C4-2B (cell line): Measurements from ENCODE around the gene FAM131C.
"Not testable (repeated sequence)": the region's sequence is repeated elsewhere in the genome, so short reads cannot be mapped to it uniquely, and the experiment has no call there.

Experiments used
- H3K27ac ChIP-seq: fragments of 450-650 bp; 2 replicates; pipeline ENCODE4 v1.5.1; 2017
- ZFX ChIP-seq: fragments of 450-650 bp; IDR thresholded peaks from 2 replicates; pipeline ENCODE4 v1.6.1; 2017
- TF ChIP-seq, protein P1 (sequence below): fragments of 450-650 bp; conservative IDR thresholded peaks from 2 replicates; pipeline ENCODE4 v1.5.1; 2017; ENCODE audit warnings: mild to moderate bottlenecking

FAM131C gene

DNA sequence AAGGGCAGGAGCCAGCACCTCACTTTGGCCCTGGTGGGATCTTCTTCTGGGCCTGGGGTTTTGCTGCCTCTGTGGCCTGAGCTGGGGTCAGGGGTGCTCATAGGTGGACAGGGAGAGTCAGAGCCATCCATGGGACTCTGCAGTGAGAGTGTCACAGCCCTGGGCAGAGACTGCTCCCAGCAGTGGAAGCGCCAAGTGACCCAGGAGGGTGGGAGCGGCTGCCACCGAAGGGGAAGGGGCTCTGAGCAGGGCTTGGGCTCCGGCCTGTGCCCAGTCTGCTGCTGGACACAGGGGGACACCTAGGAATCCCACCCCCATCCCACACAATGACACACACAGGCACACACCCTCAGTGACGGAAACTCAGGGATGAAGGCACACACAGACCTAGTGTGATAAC, 29.5 kb downstream of the FAM131C start:
- H3K27ac ChIP-seq: no peak overlapping the region
- TF ChIP-seq, protein P1, sequence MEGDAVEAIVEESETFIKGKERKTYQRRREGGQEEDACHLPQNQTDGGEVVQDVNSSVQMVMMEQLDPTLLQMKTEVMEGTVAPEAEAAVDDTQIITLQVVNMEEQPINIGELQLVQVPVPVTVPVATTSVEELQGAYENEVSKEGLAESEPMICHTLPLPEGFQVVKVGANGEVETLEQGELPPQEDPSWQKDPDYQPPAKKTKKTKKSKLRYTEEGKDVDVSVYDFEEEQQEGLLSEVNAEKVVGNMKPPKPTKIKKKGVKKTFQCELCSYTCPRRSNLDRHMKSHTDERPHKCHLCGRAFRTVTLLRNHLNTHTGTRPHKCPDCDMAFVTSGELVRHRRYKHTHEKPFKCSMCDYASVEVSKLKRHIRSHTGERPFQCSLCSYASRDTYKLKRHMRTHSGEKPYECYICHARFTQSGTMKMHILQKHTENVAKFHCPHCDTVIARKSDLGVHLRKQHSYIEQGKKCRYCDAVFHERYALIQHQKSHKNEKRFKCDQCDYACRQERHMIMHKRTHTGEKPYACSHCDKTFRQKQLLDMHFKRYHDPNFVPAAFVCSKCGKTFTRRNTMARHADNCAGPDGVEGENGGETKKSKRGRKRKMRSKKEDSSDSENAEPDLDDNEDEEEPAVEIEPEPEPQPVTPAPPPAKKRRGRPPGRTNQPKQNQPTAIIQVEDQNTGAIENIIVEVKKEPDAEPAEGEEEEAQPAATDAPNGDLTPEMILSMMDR: no peak
- TF ChIP-seq ZFX: no peak

DNA sequence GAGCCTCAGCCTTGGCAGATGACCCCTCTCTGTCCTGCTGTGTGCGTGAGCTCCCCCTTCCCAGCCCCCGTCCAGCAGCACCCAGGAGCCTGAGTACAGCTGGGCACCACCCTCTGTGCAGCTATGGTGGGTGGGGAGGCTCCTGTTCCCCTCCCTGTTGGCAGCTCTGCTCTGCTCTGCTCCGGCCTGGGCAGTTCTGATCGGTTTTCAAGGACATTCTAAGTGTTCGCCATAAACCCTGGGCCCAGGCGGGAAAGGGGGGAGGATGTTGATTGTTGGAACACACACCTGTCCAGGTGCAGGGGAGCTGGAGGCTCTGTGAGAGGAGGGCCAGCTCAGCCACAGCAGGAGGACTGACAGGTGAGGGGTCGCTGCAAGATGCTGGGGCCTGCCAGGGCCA, 29.9 kb downstream of the FAM131C start, which contains the start of gene CLCNKB:
Gene CLCNKB (plus strand): TSS at position 262 of the 400 bp plus-strand sequence. CDS start 711 bp downstream, outside the sequence.
- H3K27ac ChIP-seq: no peak within 1 kb of the TSS
- TF ChIP-seq ZFX: no peak
- TF ChIP-seq, protein P1: no peak

DNA sequence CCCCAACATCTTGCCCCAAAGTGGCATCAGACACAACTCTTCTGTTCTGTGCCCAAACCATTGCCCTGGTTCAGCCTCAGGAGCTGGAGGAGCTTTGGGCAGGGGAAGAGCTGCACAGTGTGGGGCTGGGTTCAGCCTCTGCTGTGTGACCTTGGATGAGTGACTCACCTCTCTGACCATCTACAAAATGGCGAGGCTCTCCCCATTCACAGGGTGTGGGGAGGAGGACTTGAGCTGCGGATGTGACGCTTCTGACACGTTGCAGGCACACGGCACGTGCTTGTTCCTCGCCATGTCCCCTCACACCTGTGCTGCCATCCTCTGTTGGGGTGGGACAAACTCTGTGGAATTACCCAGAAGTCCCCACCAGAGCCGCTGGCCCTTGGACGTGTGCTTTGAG, 30.8 kb downstream of the FAM131C start:
- not testable (repeated sequence) for H3K27ac ChIP-seq

DNA sequence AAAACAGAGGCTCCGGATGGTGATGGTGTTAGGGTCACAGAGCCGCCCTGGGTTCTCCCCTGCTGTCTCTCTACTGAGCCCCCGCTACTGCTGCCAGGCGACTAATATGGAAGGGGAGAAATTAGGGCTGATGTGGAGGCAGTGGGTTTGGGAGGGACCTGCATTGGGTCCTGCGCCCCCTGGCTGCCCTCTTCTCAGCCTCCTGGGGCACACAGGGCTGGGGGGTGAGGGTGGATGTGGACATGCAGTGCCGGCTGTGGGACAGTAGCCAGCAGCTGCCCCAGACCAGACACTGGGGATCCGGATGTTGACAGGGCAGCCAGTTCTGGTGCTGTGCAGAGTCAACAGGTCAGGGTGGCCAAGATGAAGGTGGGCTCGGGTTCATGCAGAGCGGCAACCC, 31.4 kb downstream of the FAM131C start:
- H3K27ac ChIP-seq: no peak overlapping the region
- TF ChIP-seq ZFX: no peak
- TF ChIP-seq, protein P1: no peak

DNA sequence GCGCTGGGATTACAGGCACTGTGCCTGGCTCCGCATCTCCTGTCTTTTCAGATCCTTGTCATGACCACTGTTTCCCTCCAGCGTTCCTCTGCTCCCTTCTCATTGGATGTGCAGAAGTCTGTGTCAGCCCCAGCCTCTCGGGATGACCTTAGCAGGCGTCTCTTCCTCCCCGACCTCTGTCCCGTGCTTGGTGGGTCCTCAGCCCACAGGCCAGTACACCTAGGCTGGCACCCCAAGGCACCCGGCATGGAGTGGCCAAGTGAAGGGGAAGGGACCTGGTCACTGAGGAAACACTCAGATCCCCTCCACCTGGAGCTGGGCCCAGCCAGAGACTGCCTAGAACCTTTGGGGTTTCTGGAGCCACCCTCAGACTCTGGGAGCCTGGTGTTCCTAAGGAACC, 32.3 kb downstream of the FAM131C start:
- TF ChIP-seq, protein P1: no peak
- no peak for TF ChIP-seq ZFX
- no peak overlapping the region for H3K27ac ChIP-seq

DNA sequence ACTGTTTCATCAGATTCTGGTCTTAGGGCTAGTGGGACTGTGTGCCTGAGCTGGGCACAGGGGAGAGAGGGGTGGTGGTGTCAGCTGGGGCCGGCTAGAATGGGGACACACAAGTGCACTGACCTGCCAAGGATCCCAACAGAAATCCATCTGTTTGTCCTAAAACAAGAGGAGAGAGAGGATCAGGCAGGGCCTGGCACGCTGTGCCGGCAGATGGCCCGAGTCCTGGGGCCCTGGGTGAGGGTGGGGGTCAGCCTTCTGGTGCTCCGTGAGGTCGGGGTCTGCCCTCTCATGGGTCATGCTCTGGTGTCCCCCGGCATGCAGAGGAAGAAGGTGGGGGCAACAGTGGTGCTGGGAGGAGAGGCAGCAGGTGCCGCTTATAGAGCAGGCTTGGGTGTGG, 33.6 kb downstream of the FAM131C start:
- not testable (repeated sequence) for H3K27ac ChIP-seq

DNA sequence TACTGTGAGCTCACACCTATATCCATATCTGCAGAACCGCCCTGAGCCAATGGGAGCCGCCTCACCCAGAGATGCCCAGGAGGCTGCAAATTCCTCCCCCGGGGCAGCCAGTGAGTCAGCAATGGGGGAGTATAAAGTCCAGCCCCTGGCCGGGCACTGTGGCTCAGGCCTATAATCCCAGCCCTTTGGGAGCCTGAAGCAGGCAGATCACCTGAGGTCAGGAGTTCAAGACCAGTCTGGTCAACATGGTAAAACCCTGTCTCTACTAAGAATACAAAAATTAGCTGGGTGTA, 34.9 kb downstream of the FAM131C start:
- H3K27ac ChIP-seq: no peak overlapping the region
- TF ChIP-seq ZFX: no peak
- TF ChIP-seq, protein P1: no peak

DNA sequence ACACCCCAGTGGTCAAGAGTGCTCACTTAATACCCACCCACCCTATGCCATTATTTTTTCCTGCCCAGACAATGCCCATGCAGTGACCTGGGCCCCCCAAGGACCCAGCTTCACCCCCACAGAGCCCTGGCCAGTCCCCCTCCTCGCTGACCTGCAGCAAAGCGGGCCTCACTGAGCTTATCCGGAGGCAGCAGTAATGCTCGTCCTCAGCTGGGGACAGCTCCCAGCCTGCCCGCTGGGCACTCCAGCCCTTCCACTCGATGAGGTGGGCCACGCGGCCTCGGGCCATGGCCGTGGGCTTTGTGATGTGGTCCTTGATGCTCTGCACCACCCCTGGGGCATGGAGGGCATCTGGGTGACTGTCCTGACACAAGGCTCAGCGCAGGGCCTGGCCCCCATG, 37.0 kb downstream of the FAM131C start:
- not testable (repeated sequence) for H3K27ac ChIP-seq

DNA sequence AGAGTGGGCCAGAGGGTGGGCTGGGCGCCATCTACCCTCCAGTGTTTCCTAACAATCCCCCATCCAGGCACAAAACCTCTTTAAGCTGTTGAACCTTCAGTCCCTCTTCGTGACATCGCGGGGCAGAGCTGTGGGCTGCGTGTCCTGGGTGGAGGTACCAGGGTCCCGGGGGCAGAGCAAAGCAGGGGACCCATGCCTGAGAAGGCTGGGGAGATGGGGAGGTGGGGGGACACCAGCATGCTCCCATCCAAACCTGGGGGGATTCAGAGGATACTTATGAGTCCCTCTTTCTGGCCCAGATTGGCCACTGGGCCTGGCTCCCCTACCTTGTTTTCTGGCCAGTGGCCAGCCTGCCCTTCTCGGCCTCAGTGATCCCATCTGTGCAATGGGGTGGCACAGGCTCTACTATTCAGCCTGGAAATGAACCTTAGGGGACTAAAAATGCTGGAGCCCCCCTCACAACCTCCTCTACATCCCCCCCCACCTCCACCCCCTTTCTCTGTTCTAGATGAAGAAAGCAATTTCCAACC, 40.3 kb downstream of the FAM131C start:
- TF ChIP-seq, protein P1: peak; percentile 24
- not testable (repeated sequence) for H3K27ac ChIP-seq
